B cell (primary cell): ENCODE measurements around the gene SFXN2.

Experiments
- EZH2 ChIP-seq: IDR thresholded peaks from 2 replicates; pipeline ENCODE4 v1.6.1; 2012; ENCODE audit warnings: borderline replicate concordance, low read depth, mild to moderate bottlenecking, moderate library complexity, low read length; ENCODE audit not compliant: insufficient read depth, poor library complexity, severe bottlenecking
- TF ChIP-seq, protein P1 (sequence below): fragments of 200-600 bp; IDR thresholded peaks from one replicate; pipeline ENCODE4 v1.8.0; 2022; ENCODE audit warnings: antibody characterized with exemption, mild to moderate bottlenecking

DNA sequence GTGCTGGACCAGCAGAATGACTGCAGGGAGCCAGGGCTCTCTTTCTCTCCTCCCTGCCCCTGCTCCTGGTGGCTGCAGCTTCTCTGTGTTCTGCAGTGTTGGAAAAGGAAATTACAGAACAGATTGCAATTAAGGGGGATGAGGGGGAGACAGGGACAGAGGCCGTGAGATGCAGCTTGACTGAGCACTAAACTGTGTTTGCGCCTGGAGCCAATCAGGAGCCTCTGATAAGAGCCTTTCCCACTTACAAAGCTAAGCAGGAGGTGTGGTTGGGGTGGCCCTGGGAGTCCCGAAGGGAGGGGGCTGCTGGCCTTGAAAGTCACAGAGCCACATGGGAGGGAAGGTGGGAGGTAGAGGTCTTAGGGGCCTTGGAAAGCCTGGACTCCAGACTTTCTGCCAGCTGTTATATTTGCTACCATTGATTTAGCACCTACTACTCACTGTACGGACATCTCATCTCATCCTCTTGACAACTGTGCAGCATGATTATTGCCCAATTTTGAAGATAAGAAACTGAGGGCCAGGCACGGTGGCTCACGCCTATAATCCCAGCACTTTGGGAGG, 43.5 kb upstream of the SFXN2 start:
- TF ChIP-seq, protein P1, sequence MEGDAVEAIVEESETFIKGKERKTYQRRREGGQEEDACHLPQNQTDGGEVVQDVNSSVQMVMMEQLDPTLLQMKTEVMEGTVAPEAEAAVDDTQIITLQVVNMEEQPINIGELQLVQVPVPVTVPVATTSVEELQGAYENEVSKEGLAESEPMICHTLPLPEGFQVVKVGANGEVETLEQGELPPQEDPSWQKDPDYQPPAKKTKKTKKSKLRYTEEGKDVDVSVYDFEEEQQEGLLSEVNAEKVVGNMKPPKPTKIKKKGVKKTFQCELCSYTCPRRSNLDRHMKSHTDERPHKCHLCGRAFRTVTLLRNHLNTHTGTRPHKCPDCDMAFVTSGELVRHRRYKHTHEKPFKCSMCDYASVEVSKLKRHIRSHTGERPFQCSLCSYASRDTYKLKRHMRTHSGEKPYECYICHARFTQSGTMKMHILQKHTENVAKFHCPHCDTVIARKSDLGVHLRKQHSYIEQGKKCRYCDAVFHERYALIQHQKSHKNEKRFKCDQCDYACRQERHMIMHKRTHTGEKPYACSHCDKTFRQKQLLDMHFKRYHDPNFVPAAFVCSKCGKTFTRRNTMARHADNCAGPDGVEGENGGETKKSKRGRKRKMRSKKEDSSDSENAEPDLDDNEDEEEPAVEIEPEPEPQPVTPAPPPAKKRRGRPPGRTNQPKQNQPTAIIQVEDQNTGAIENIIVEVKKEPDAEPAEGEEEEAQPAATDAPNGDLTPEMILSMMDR: no peak
- TF ChIP-seq EZH2: no peak
